ENCODE results near the gene THAP3. TPM values are rescaled to one million over a fixed set of nuclear protein-coding genes. Genes with fewer than 3 reads are reported as not detected.

The THAP3 gene
- total and polyA plus RNA-seq, 2 experiments from 2014 or later, result 15.1 to 23.8 TPM

DNA sequence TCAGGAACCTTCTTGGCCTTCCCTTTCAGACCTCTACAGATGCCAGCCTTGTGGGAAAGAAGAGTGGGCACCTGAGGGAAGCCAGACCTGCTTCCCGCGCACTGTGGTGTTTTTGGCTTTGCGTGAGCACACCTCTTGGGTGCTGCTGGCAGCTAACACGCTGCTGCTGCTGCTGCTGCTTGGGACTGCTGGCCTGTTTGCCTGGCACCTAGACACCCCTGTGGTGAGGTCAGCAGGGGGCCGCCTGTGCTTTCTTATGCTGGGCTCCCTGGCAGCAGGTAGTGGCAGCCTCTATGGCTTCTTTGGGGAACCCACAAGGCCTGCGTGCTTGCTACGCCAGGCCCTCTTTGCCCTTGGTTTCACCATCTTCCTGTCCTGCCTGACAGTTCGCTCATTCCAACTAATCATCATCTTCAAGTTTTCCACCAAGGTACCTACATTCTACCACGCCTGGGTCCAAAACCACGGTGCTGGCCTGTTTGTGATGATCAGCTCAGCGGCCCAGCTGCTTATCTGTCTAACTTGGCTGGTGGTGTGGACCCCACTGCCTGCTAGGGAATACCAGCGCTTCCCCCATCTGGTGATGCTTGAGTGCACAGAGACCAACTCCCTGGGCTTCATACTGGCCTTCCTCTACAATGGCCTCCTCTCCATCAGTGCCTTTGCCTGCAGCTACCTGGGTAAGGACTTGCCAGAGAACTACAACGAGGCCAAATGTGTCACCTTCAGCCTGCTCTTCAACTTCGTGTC, 45.9 kb upstream of the THAP3 start (continued):
- TF ChIP-seq, protein P1, sequence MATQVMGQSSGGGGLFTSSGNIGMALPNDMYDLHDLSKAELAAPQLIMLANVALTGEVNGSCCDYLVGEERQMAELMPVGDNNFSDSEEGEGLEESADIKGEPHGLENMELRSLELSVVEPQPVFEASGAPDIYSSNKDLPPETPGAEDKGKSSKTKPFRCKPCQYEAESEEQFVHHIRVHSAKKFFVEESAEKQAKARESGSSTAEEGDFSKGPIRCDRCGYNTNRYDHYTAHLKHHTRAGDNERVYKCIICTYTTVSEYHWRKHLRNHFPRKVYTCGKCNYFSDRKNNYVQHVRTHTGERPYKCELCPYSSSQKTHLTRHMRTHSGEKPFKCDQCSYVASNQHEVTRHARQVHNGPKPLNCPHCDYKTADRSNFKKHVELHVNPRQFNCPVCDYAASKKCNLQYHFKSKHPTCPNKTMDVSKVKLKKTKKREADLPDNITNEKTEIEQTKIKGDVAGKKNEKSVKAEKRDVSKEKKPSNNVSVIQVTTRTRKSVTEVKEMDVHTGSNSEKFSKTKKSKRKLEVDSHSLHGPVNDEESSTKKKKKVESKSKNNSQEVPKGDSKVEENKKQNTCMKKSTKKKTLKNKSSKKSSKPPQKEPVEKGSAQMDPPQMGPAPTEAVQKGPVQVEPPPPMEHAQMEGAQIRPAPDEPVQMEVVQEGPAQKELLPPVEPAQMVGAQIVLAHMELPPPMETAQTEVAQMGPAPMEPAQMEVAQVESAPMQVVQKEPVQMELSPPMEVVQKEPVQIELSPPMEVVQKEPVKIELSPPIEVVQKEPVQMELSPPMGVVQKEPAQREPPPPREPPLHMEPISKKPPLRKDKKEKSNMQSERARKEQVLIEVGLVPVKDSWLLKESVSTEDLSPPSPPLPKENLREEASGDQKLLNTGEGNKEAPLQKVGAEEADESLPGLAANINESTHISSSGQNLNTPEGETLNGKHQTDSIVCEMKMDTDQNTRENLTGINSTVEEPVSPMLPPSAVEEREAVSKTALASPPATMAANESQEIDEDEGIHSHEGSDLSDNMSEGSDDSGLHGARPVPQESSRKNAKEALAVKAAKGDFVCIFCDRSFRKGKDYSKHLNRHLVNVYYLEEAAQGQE (IDR thresholded peaks at IDR 0.05; ENCODE audit: unreplicated experiment), result no peak
- TF ChIP-seq, protein P2, sequence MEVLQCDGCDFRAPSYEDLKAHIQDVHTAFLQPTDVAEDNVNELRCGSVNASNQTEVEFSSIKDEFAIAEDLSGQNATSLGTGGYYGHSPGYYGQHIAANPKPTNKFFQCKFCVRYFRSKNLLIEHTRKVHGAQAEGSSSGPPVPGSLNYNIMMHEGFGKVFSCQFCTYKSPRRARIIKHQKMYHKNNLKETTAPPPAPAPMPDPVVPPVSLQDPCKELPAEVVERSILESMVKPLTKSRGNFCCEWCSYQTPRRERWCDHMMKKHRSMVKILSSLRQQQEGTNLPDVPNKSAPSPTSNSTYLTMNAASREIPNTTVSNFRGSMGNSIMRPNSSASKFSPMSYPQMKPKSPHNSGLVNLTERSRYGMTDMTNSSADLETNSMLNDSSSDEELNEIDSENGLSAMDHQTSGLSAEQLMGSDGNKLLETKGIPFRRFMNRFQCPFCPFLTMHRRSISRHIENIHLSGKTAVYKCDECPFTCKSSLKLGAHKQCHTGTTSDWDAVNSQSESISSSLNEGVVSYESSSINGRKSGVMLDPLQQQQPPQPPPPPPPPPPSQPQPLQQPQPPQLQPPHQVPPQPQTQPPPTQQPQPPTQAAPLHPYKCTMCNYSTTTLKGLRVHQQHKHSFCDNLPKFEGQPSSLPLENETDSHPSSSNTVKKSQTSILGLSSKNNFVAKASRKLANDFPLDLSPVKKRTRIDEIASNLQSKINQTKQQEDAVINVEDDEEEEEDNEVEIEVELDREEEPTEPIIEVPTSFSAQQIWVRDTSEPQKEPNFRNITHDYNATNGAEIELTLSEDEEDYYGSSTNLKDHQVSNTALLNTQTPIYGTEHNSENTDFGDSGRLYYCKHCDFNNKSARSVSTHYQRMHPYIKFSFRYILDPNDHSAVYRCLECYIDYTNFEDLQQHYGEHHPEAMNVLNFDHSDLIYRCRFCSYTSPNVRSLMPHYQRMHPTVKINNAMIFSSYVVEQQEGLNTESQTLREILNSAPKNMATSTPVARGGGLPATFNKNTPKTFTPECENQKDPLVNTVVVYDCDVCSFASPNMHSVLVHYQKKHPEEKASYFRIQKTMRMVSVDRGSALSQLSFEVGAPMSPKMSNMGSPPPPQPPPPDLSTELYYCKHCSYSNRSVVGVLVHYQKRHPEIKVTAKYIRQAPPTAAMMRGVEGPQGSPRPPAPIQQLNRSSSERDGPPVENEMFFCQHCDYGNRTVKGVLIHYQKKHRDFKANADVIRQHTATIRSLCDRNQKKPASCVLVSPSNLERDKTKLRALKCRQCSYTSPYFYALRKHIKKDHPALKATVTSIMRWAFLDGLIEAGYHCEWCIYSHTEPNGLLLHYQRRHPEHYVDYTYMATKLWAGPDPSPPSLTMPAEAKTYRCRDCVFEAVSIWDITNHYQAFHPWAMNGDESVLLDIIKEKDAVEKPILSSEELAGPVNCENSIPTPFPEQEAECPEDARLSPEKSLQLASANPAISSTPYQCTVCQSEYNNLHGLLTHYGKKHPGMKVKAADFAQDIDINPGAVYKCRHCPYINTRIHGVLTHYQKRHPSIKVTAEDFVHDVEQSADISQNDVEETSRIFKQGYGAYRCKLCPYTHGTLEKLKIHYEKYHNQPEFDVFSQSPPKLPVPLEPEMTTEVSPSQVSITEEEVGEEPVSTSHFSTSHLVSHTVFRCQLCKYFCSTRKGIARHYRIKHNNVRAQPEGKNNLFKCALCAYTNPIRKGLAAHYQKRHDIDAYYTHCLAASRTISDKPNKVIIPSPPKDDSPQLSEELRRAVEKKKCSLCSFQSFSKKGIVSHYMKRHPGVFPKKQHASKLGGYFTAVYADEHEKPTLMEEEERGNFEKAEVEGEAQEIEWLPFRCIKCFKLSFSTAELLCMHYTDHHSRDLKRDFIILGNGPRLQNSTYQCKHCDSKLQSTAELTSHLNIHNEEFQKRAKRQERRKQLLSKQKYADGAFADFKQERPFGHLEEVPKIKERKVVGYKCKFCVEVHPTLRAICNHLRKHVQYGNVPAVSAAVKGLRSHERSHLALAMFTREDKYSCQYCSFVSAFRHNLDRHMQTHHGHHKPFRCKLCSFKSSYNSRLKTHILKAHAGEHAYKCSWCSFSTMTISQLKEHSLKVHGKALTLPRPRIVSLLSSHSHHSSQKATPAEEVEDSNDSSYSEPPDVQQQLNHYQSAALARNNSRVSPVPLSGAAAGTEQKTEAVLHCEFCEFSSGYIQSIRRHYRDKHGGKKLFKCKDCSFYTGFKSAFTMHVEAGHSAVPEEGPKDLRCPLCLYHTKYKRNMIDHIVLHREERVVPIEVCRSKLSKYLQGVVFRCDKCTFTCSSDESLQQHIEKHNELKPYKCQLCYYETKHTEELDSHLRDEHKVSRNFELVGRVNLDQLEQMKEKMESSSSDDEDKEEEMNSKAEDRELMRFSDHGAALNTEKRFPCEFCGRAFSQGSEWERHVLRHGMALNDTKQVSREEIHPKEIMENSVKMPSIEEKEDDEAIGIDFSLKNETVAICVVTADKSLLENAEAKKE (CRISPR knock-in tag; IDR thresholded peaks at IDR 0.05), result no peak

Data from GM23338 (cell line).